Duodenal mucosa (tissue), 2 donors: Measurements from ENCODE around the gene NAA25.
"Not testable (repeated sequence)": the region's sequence is repeated elsewhere in the genome, so short reads cannot be mapped to it uniquely, and the experiment has no call there.

Source experiments
- H3K27ac ChIP-seq: one replicate; pipeline ENCODE4 v1.7.0; 2013; ENCODE audit warnings: low read depth, low read length
- H3K27me3 ChIP-seq, 2 donors: one replicate each; pipeline ENCODE4 v1.7.0; 2013; ENCODE audit warnings: low read length in 2 of 2, control low read depth in 1 of 2; ENCODE audit not compliant: insufficient read depth in 2 of 2, control insufficient read depth in 1 of 2
- H3K36me3 ChIP-seq, 2 donors: one replicate each; pipeline ENCODE4 v1.7.0; 2013; ENCODE audit warnings: low read length in 2 of 2, control low read depth in 1 of 2; ENCODE audit not compliant: insufficient read depth in 2 of 2, control insufficient read depth in 1 of 2
- H3K4me1 ChIP-seq, 2 donors: one replicate each; pipeline ENCODE4 v1.7.0; 2013; ENCODE audit warnings: low read length in 2 of 2, control low read depth in 1 of 2; ENCODE audit not compliant: insufficient read depth in 2 of 2, control insufficient read depth in 1 of 2
- H3K4me3 ChIP-seq, 2 donors: one replicate each; pipeline ENCODE4 v1.7.0; 2013; ENCODE audit warnings: low read length in 2 of 2, low read depth in 1 of 2
- H3K9ac ChIP-seq, 2 donors: one replicate each; pipeline ENCODE4 v1.7.0; 2013; ENCODE audit warnings: low read length in 2 of 2, low read depth in 1 of 2
- H3K9me3 ChIP-seq, 2 donors: one replicate each; pipeline ENCODE4 v1.7.0; 2013; ENCODE audit warnings: low read length in 2 of 2, control low read depth in 1 of 2; ENCODE audit not compliant: control insufficient read depth in 1 of 2

The NAA25 gene

GRCh38 chr12:112066566-112066965, 42.0 kb downstream of the NAA25 start:
- Histone ChIP-seq H3K9ac (no peak overlapping the region), H3K9me3 (no peaks in the 10 kb centered on the region), H3K27ac (no peak overlapping the region), H3K27me3 (no peaks in the 10 kb centered on the region), H3K36me3 (peaks cover 24 to 76% of the 10 kb centered on the region in 2 donors), H3K4me3 (no peak overlapping the region), H3K4me1 (no peaks in the 10 kb centered on the region)

- H3K4me1 ChIP-seq: no peaks in the 10 kb centered on the region
- no peaks in the 10 kb centered on the region for H3K9me3 ChIP-seq
- no peak overlapping the region for H3K27ac ChIP-seq
- peaks cover 25 to 67% of the 10 kb centered on the region in 2 donors for H3K36me3 ChIP-seq
- H3K27me3 ChIP-seq: no peaks in the 10 kb centered on the region
- H3K9ac ChIP-seq: no peak overlapping the region
- H3K4me3 ChIP-seq: no peak overlapping the region
These were observed 45.3 kb downstream of the NAA25 start for GRCh38 chr12:112063273-112063672.

GRCh38 chr12:112061137-112061536, 47.4 kb downstream of the NAA25 start:
- Histone ChIP-seq H3K27ac (no peak overlapping the region), H3K27me3 (no peaks in the 10 kb centered on the region), H3K36me3 (peaks cover 15 to 58% of the 10 kb centered on the region in 2 donors), H3K9me3 (no peaks in the 10 kb centered on the region), H3K9ac (no peak overlapping the region), H3K4me1 (no peaks in the 10 kb centered on the region), H3K4me3 (no peak overlapping the region)

- Histone ChIP-seq H3K4me3 (no peak overlapping the region), H3K27me3 (no peaks in the 10 kb centered on the region), H3K4me1 (no peaks in the 10 kb centered on the region), H3K36me3 (peaks cover 30 to 83% of the 10 kb centered on the region in 2 donors), H3K27ac (no peak overlapping the region), H3K9me3 (no peaks in the 10 kb centered on the region), H3K9ac (no peak overlapping the region)
These were observed 59.2 kb downstream of the NAA25 start for GRCh38 chr12:112049351-112049750.

GRCh38 chr12:112046003-112046402, 62.6 kb downstream of the NAA25 start:
- H3K36me3 ChIP-seq: peaks cover 24 to 75% of the 10 kb centered on the region in 2 donors
- no peak overlapping the region for H3K9ac ChIP-seq
- H3K4me3 ChIP-seq: no peak overlapping the region
- H3K27me3 ChIP-seq: no peaks in the 10 kb centered on the region
- no peaks in the 10 kb centered on the region for H3K9me3 ChIP-seq
- no peaks in the 10 kb centered on the region for H3K4me1 ChIP-seq
- no peak overlapping the region for H3K27ac ChIP-seq

- not testable (repeated sequence) for H3K4me1 ChIP-seq, H3K27me3 ChIP-seq, H3K27ac ChIP-seq, H3K9ac ChIP-seq, H3K4me3 ChIP-seq, H3K9me3 ChIP-seq
- peaks cover 34 to 63% of the 10 kb centered on the region in 2 donors for H3K36me3 ChIP-seq
These were observed 72.0 kb downstream of the NAA25 start for GRCh38 chr12:112036614-112037013.

- no peak overlapping the region for H3K27ac ChIP-seq
- no peaks in the 10 kb centered on the region for H3K9me3 ChIP-seq
- no peaks in the 10 kb centered on the region for H3K4me1 ChIP-seq
- H3K9ac ChIP-seq: no peak overlapping the region
- no peak overlapping the region for H3K4me3 ChIP-seq
- H3K27me3 ChIP-seq: no peaks in the 10 kb centered on the region
- H3K36me3 ChIP-seq: peaks cover 35 to 62% of the 10 kb centered on the region in 2 donors
These were observed 73.3 kb downstream of the NAA25 start for GRCh38 chr12:112035219-112035785.

GRCh38 chr12:112032292-112032691, 76.3 kb downstream of the NAA25 start:
- Histone ChIP-seq H3K9me3 (no peaks in the 10 kb centered on the region), H3K36me3 (peaks cover 17 to 52% of the 10 kb centered on the region in 2 donors), H3K9ac (no peak overlapping the region), H3K27me3 (no peaks in the 10 kb centered on the region), H3K27ac (no peak overlapping the region), H3K4me3 (no peak overlapping the region), H3K4me1 (no peaks in the 10 kb centered on the region)

GRCh38 chr12:112031472-112031871, 77.1 kb downstream of the NAA25 start:
- no peaks in the 10 kb centered on the region for H3K4me1 ChIP-seq
- H3K9me3 ChIP-seq: no peaks in the 10 kb centered on the region
- H3K4me3 ChIP-seq: no peak overlapping the region
- H3K27ac ChIP-seq: no peak overlapping the region
- no peak overlapping the region for H3K9ac ChIP-seq
- no peaks in the 10 kb centered on the region for H3K27me3 ChIP-seq
- peaks cover 17 to 47% of the 10 kb centered on the region in 2 donors for H3K36me3 ChIP-seq

- no peaks in the 10 kb centered on the region for H3K27me3 ChIP-seq
These were observed 79.3 kb downstream of the NAA25 start for GRCh38 chr12:112029301-112029700.

More at GRCh38 chr12:112029301-112029700, 79.3 kb downstream of the NAA25 start:
- H3K9ac ChIP-seq: no peak overlapping the region
- no peak overlapping the region for H3K27ac ChIP-seq
- no peak overlapping the region for H3K4me3 ChIP-seq
- H3K9me3 ChIP-seq: no peaks in the 10 kb centered on the region
- H3K36me3 ChIP-seq: peaks cover 17 to 42% of the 10 kb centered on the region in 2 donors
- H3K4me1 ChIP-seq: no peaks in the 10 kb centered on the region
